ENCODE results near the gene RAB42.
A peak's percentile ranks its signal among the peaks of the same experiment; 100 is the strongest.

The RAB42 gene

DNA sequence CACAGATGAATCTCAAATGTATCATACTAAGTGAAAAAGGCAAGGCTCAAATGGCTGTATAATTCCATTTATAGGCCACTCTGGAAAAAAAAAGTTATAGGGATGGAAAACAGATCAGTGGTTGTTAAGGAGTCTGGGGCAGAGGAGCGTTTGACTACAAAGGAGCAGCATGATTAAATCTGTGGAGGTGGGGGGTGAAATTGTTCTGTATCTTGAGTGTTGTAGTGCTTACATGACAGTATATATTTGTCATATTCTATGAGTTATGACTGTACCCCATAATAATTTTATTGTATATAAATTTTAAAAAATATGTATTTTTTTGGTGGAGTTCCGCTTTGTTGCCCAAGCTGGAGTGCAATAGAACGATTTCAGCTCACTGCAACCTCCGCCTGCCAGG, 40.5 kb downstream of the RAB42 start:
- TF ChIP-seq, protein P1, sequence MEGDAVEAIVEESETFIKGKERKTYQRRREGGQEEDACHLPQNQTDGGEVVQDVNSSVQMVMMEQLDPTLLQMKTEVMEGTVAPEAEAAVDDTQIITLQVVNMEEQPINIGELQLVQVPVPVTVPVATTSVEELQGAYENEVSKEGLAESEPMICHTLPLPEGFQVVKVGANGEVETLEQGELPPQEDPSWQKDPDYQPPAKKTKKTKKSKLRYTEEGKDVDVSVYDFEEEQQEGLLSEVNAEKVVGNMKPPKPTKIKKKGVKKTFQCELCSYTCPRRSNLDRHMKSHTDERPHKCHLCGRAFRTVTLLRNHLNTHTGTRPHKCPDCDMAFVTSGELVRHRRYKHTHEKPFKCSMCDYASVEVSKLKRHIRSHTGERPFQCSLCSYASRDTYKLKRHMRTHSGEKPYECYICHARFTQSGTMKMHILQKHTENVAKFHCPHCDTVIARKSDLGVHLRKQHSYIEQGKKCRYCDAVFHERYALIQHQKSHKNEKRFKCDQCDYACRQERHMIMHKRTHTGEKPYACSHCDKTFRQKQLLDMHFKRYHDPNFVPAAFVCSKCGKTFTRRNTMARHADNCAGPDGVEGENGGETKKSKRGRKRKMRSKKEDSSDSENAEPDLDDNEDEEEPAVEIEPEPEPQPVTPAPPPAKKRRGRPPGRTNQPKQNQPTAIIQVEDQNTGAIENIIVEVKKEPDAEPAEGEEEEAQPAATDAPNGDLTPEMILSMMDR (conservative IDR thresholded peaks at IDR 0.05; ENCODE audit: control insufficient read depth, insufficient read depth, low read depth, low read length): no peak
- no peak for DNase-seq (ENCODE audit: low read depth)
- H3K4me3 ChIP-seq (ENCODE audit: control insufficient read depth, low read depth, low read length): no peak overlapping the region

- H3K4me3 ChIP-seq (ENCODE audit: control insufficient read depth, low read depth, low read length): no peak overlapping the region
- DNase-seq (ENCODE audit: low read depth): peak; percentile 21
- TF ChIP-seq, protein P1 (conservative IDR thresholded peaks at IDR 0.05; ENCODE audit: control insufficient read depth, insufficient read depth, low read depth, low read length): peak; percentile 30
Measured at GRCh38 chr1:28640766-28641165, 48.7 kb downstream of the RAB42 start.

DNA sequence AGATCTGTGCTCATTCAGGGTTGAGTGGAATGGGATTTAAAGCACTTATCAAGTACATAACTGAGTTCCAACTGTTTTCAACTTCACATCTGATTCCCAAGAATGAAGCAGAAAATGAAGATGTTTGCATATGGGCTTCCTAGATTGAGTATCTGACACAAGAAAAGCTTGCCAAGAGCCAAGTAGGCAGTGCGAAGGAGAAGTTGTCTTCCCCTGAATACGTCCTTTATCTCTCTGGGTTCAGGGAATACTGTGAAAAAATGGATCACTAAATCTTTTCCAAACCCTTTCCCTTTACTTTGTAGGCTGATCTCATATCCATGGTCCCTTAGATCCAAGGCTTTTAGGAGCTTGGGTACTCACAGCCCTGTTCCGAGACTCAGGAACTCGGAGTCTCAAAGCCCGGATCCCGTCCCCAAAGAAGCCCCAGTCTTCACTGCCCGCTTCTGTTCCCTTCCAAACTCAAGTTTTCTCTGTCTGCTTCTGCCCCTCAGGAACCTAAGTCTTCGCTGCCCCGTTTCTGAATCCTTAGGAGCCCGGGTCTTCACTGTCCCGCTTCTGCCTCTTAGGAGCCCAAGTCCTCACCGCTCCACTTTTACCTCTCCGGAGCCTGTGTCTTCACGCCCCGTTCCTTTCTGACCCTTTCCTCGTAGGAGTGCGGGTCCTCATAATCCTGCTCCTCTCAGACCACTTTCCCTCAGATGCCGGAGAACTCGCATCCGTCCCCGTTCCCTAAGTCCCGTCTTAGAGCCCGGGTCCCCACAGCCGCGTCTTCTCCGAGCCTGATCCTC, 50.2 kb downstream of the RAB42 start:
- DNase-seq (ENCODE audit: low read depth): peak; percentile 5
- H3K4me3 ChIP-seq (ENCODE audit: control insufficient read depth, low read depth, low read length): peak overlapping the region; percentile 97
- TF ChIP-seq, protein P1 (conservative IDR thresholded peaks at IDR 0.05; ENCODE audit: control insufficient read depth, insufficient read depth, low read depth, low read length): no peak

DNA sequence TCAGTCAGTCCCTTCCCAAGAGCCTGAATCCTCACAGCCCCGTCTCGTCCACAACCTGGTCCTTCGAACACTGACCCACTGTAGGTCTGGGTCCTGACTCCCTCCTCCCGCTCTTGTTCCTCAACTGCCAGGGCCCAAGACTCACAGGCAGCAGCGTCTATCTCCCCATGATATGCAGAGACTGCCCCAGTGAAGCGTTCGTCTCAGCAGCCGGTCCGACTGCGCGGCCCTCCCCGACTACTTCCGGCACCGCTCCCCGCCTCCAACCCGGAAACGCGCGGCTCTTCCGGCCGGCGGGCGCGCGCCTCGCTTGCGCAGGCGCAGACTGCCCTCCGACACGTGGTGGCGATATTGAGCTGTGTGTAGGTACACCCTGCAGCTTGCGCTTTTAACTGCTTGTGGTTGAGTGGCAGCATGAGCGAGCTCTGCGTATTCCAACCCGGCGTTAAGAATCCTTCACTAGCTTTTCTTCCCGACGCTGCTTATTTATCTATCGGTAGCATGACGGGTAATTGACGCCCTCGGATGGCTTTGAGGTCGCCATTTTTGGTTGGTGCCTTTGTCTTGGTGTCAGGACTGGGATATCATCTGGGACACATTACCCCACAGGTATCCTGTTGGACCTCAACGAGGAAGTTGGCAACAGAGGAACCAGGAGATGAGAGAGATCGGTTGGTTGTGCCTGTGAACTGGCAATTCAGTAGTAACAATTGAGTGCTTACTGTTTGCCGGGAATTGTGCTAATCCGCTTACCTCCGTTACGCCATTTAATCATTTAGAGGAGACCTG, 51.0 kb downstream of the RAB42 start, which contains the start of gene TAF12:
Gene TAF12, minus strand, starts transcription at position 221 of the 789 bp plus-strand sequence. CDS start 20,986 bp downstream, outside the sequence.
- peak; percentile 92 for DNase-seq (ENCODE audit: low read depth)
- peak within 1 kb of the TSS; percentile 97 for H3K4me3 ChIP-seq (ENCODE audit: control insufficient read depth, low read depth, low read length)
- TF ChIP-seq, protein P1 (conservative IDR thresholded peaks at IDR 0.05; ENCODE audit: control insufficient read depth, insufficient read depth, low read depth, low read length): no peak

- no peak overlapping the region for H3K4me3 ChIP-seq (ENCODE audit: control insufficient read depth, low read depth, low read length)
- TF ChIP-seq, protein P1 (conservative IDR thresholded peaks at IDR 0.05; ENCODE audit: control insufficient read depth, insufficient read depth, low read depth, low read length): no peak
- no peak for DNase-seq (ENCODE audit: low read depth)
Measured at GRCh38 chr1:28644494-28644893, 52.4 kb downstream of the RAB42 start.
